Smooth muscle cell (in vitro differentiated cells): ENCODE data around the gene RHOXF2B. TPM values are rescaled to one million over a fixed set of nuclear protein-coding genes. Genes with fewer than 3 reads are reported as not detected.

Source experiments
- DNase-seq: peaks from one replicate; lab custom pipeline; 2025; ENCODE audit not compliant: unreplicated experiment; lab: John Stamatoyannopoulos, UW
- H2AFZ ChIP-seq: fragments of 200-600 bp; sonication (generic); 2 replicates; pipeline ENCODE4 v1.6.0; 2016; ENCODE audit warnings: antibody characterized with exemption, low read depth, mild to moderate bottlenecking
- H3F3A ChIP-seq: fragments of 200-600 bp; sonication (generic); 2 replicates; pipeline ENCODE4 v1.6.0; 2017; ENCODE audit warnings: antibody characterized with exemption, low read depth
- H3K27ac ChIP-seq: fragments of 200-600 bp; sonication (generic); 2 replicates; pipeline ENCODE4 v1.5.1; 2016; ENCODE audit warnings: low read depth, mild to moderate bottlenecking
- H3K27me3 ChIP-seq: fragments of 200-600 bp; sonication (generic); 2 replicates; pipeline ENCODE4 v1.6.1; 2016; ENCODE audit warnings: low read depth, mild to moderate bottlenecking
- H3K36me3 ChIP-seq: fragments of 200-600 bp; sonication (generic); 2 replicates; pipeline ENCODE4 v1.5.1; 2016; ENCODE audit warnings: low read depth
- H3K4me1 ChIP-seq: fragments of 200-600 bp; sonication (generic); 2 replicates; pipeline ENCODE4 v1.5.1; 2016; ENCODE audit warnings: low read depth
- H3K4me2 ChIP-seq: fragments of 200-600 bp; sonication (generic); 2 replicates; pipeline ENCODE4 v1.6.0; 2016; ENCODE audit warnings: mild to moderate bottlenecking
- H3K4me3 ChIP-seq: fragments of 200-600 bp; sonication (generic); 2 replicates; pipeline ENCODE4 v1.5.1; 2016; ENCODE audit warnings: mild to moderate bottlenecking
- H3K79me2 ChIP-seq: fragments of 200-600 bp; sonication (generic); 2 replicates; pipeline ENCODE4 v1.6.0; 2016; ENCODE audit warnings: low read depth, mild to moderate bottlenecking
- H3K9ac ChIP-seq: fragments of 200-600 bp; sonication (generic); 2 replicates; pipeline ENCODE4 v1.6.0; 2016; ENCODE audit warnings: low read depth
- H3K9me3 ChIP-seq: fragments of 200-600 bp; sonication (generic); replicated peaks from 2 replicates; pipeline ENCODE4 v1.5.1; 2016; ENCODE audit warnings: low read depth
- H4K20me1 ChIP-seq: fragments of 200-600 bp; sonication (generic); 2 replicates; pipeline ENCODE4 v1.6.0; 2016; ENCODE audit warnings: low read depth
- CTCF ChIP-seq: fragments of 200-600 bp; sonication (generic); IDR thresholded peaks from 2 replicates; pipeline ENCODE4 v1.5.1; 2017; ENCODE audit warnings: borderline replicate concordance, mild to moderate bottlenecking, antibody characterized with exemption; ENCODE audit not compliant: insufficient read depth, poor library complexity, severe bottlenecking
- WGBS: methylation state at CpG from one replicate; pipeline ENCODE4 v1.1.7; 2016; ENCODE audit warnings: low lambda C conversion rate; 5-methylcytosine and 5-hydroxymethylcytosine counted together
- polyA plus RNA-seq: library from polyadenylated mRNA; unstranded; fragments of >200 nt; fragmentation: Nextera tagmentation; extraction: Ambion mirVana; gene quantifications from 2 replicates; pipeline ENCODE4 v1.2.1, GENCODE V29; 2016
- total RNA-seq: library from RNA; depleted of rRNA; stranded (reverse); fragments of >200 nt; gene quantifications from 2 replicates; pipeline ENCODE4 v1.2.3, GENCODE V29; 2014

RHOXF2B gene
- total and polyA plus RNA-seq, 2 experiments from 2014 or later = not detected

DNA sequence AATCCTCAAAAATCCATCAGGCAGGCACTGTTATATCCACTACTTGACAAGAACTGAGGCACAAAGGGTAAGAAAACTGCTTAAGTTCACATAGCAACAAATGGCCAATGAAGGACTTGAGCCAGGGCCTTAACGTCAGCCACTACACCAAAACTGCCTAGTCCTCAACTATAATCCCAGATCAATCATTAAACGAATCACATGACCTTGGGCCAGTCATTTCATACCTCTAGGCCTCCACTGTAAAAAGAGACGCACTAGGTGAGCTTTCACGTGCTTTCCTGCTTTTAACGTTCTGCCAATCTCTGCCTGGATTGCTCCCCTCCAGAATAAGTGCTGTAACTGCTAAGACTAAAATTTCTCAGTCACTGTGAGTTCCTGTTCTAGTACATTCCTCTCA is 54.7 kb downstream of the RHOXF2B start:
- H3K27ac ChIP-seq = no peak overlapping the region
- H3K4me1 ChIP-seq = no peaks in the 10 kb centered on the region
- no peak for TF ChIP-seq CTCF
- no peaks in the 10 kb centered on the region for H3K9me3 ChIP-seq
- no peak overlapping the region for H3K4me3 ChIP-seq
- no peaks in the 10 kb centered on the region for H3F3A ChIP-seq
- WGBS = 68% methylated on average over 5 of the region's 5 CpGs
- no peaks in the 10 kb centered on the region for H3K36me3 ChIP-seq
- H3K27me3 ChIP-seq = peaks cover 9% of the 10 kb centered on the region
- H4K20me1 ChIP-seq = no peaks in the 10 kb centered on the region
- DNase-seq = no peak
- H3K4me2 ChIP-seq = no peak overlapping the region
- H3K79me2 ChIP-seq = no peaks in the 10 kb centered on the region
- no peak overlapping the region for H2AFZ ChIP-seq
- H3K9ac ChIP-seq = no peak overlapping the region

Other genes starting within 250 kb of the RHOXF2B start
- 2.8 and 3.7 TPM in 2 replicates for gene UPF3B, start 224.7 kb downstream of the RHOXF2B start, total RNA-seq
- gene UPF3B, start 224.7 kb downstream of the RHOXF2B start, polyA plus RNA-seq = 7.9 and 13.0 TPM in 2 replicates
- 16.9 and 25.7 TPM in 2 replicates for gene RNF113A, start 206.0 kb downstream of the RHOXF2B start, total RNA-seq
- 19.0 and 19.7 TPM in 2 replicates for gene RNF113A, start 206.0 kb downstream of the RHOXF2B start, polyA plus RNA-seq
- 76.4 and 95.9 TPM in 2 replicates for gene NDUFA1, start 205.9 kb downstream of the RHOXF2B start, total RNA-seq
- 282 and 313 TPM in 2 replicates for gene NDUFA1, start 205.9 kb downstream of the RHOXF2B start, polyA plus RNA-seq
- gene AKAP14, start 181.8 kb downstream of the RHOXF2B start, total RNA-seq = not detected in 2 replicates
- 0.40 and 2.1 TPM in 2 replicates for gene AKAP14, start 181.8 kb downstream of the RHOXF2B start, polyA plus RNA-seq
- 6.0 and 7.3 TPM in 2 replicates for gene NKAP, start 133.9 kb downstream of the RHOXF2B start, total RNA-seq
- 6.4 and 7.3 TPM in 2 replicates for gene NKAP, start 133.9 kb downstream of the RHOXF2B start, polyA plus RNA-seq
- not detected in 2 replicates for gene RHOXF1, start 38.2 kb upstream of the RHOXF2B start, total RNA-seq
- 0.48 TPM in 1 of 2 replicates, not detected in the other for gene RHOXF1, start 38.2 kb upstream of the RHOXF2B start, polyA plus RNA-seq
- not detected in 2 replicates for gene RHOXF2, start 80.9 kb upstream of the RHOXF2B start, total RNA-seq
- not detected in 2 replicates for gene RHOXF2, start 80.9 kb upstream of the RHOXF2B start, polyA plus RNA-seq
- 16.9 and 19.1 TPM in 2 replicates for gene ZBTB33, start 173.1 kb upstream of the RHOXF2B start, total RNA-seq
- gene ZBTB33, start 173.1 kb upstream of the RHOXF2B start, polyA plus RNA-seq = 5.1 and 6.1 TPM in 2 replicates
- gene TMEM255A, start 233.8 kb upstream of the RHOXF2B start, total RNA-seq = 0.04 TPM in 1 of 2 replicates, not detected in the other
- gene TMEM255A, start 233.8 kb upstream of the RHOXF2B start, polyA plus RNA-seq = 0.11 TPM in 1 of 2 replicates, not detected in the other